NOMO-1 treated with dmso at 0.1 percent for 144 hours (cell line): Measurements from ENCODE around the gene GNLY.

Experiments
- DNase-seq: peaks from one replicate; lab custom pipeline; 2025; ENCODE audit not compliant: unreplicated experiment; lab: John Stamatoyannopoulos, UW

GNLY gene

GRCh38 chr2:85681776-85682175 is 12.4 kb upstream of the GNLY start:
- no peak for DNase-seq

GRCh38 chr2:85682378-85682777 is 11.8 kb upstream of the GNLY start:
- no peak for DNase-seq

DNA sequence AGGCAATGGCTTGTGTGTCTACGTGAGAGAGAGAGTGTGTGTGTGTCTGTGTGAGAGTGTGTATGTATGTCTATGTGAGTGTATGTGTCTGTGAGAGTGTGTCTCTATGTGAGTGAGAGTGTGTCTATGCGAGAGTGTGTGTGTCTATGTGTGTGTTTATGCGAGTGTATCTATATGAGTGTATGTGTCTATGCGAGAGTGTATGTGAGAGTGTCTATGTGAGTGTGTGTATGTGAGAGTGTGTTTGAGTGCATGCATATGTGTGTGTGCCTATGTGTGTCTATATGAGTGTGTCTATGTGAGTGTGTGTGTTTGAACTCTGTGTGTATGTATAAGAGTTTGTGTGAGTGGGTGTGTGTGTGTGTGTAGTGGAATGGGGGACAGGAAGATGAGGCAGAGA is 9.8 kb upstream of the GNLY start:
- no peak for DNase-seq

DNA sequence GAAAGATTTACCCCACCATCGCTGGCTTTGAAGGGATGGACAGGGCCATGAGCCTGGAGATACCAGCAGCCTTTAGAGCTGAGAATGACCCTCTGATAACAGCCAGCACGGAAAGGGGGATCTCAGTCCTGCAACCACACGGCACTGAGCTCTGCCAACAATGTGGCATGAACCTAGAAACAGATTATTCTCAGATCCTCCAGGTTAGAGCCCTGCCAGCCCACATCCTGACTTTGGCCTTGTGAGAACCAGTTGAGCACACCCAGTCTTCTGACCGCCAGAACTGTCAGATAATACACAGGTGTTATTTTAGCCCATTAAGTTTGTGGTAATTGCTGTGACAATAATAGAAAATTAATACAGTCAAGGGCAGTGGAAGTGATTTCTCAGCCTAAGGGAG is 9.4 kb upstream of the GNLY start:
- DNase-seq = no peak

DNA sequence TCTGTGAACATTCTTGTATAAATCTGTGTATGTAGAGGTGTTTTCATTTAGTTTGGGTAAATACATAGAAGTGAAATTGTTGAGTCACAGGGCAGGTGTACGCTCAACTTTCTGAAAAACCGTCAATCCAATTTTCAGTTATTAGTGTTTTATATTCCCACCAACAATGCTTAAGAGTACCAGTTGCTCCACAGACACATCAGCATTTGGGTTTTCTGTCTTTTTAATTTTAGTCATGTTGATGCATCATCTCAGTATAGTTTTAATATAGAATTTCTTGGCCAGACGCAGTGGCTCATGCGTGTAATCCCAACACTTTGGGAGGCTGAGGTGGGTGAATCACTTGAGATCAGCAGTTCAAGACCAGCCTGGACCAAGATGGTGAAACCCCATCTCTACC is 3.2 kb upstream of the GNLY start:
- DNase-seq = no peak

DNA sequence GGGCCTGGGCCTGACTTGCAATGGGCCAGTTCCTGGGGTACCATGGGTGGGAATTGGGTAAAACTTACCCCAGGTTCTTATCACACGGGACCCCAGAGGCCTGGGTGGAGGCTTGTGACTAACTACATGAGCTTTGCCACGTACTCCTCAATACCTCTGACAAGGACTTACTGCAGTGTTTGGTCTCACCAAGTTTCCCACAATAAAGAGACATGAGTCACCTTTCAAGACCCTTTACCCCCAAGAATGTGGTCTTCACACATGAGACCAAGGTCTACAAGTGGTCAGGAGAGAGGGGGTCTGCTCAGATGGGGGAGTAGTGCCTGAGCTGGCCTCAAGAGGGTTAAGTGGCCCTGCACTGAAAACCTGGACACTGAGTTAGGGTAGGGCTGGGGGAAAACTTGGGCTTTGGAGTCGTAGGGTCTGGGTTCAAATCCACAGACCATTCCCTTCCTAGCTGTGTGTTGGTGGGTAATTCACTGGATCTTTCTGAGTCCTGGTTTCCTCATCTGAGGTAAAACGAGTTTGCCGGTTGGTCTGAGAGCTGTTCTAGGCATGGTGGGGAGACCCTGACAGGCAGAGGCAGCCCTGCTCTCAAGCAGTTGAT is 2.0 kb upstream of the GNLY start:
- no peak for DNase-seq

DNA sequence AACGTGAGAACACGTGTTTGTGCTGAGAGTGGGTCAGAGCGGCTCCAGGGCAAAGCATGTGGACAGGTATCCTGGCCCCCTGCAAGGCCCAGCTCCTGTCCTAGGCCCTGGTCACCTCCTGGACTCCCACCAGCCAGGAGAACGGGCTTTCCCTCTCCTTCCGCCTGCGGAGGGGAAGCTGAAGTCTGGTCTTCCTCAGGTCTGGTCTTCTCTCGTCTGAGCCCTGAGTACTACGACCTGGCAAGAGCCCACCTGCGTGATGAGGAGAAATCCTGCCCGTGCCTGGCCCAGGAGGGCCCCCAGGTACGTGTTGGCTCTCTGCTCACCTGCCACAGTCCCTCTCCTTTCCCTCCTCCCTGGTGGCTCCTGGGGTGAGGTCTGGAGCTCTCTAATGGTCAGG is 963 bp downstream of the GNLY start:
- DNase-seq = no peak

GRCh38 chr2:85695691-85696668 is 1.8 kb downstream of the GNLY start:
- no peak for DNase-seq

DNA sequence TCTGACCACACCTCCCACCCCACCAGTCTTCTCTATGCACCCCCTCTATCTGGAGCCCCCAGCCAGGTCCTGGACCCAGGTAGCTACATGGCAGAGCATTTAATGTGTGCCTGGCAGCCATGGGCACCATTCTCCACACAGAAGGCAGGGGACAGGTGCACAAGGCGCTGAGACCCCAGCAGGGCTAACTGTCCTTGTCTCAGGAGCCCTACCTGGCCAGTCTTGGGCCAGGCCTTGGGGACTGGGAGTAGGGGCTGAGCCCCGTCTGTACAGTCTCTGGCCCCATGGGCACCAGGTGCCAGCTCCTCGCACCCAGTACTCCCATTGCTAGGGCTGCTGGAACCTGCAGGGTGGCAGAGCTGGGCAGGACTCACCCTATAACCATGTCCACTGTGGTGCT is 2.9 kb downstream of the GNLY start:
- DNase-seq = no peak

DNA sequence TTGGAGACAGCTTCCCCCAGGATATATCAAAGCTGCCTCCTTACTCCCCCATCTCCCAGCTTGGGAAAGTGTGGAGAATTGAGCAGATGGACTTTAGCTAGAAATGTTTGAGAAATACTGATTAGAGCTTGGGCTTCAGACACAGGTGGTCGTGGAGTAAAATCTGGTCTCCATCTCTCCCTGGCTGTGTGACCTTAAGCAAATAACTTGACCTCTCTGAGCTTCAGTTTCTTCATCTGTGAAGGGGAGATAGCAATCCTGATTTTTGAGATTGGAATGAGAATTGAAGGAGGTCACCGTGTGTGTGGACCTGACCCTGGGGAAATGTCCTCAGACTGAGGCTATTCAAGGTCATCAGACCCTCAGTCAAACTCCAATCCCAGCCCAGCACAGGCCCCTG is 3.6 kb downstream of the GNLY start:
- no peak for DNase-seq

GRCh38 chr2:85698184-85698879 is 4.2 kb downstream of the GNLY start:
- DNase-seq = no peak

DNA sequence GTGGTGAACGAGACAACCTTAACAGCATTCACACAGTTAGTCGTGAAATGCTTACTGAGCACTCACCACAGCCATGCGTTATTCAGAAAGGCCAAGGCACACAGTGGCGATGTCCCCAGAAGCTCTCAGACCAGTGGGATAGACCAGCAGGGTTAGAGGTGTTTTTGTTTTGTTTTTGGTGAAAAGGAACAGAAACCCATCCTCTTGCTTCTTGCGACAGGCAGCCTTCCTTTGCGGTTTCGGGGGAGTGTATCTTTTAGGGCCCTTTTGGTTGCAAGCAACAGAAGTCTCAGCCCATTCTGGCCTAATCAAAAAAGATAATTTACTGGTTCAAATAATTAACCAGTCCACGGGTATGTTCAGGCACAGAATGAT is 4.7 kb downstream of the GNLY start:
- DNase-seq = peak; percentile 74

- DNase-seq = no peak
Measured at GRCh38 chr2:85699325-85699724, 5.2 kb downstream of the GNLY start.

DNA sequence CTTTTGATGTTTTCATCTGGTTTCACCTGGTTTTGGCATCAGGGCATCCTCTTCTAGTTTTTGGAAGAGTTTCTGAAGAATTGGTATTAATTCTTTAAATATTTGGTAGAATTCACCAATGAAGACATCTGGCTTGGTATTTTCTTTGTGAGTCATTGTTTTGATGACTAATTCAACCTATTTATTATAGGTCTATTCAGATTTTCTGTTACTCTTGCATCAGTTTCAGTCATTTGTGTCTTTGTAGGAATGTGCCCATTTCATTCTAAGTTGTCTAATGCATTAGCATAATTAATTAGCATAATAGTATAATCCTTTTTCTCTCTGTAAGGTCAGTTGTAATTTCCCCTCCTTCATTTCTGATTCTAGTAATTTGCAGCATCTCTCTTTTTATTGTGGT is 8.0 kb downstream of the GNLY start:
- DNase-seq = no peak

GRCh38 chr2:85702800-85703199 is 8.6 kb downstream of the GNLY start:
- no peak for DNase-seq

GRCh38 chr2:85703329-85703728 is 9.2 kb downstream of the GNLY start:
- DNase-seq = no peak

DNA sequence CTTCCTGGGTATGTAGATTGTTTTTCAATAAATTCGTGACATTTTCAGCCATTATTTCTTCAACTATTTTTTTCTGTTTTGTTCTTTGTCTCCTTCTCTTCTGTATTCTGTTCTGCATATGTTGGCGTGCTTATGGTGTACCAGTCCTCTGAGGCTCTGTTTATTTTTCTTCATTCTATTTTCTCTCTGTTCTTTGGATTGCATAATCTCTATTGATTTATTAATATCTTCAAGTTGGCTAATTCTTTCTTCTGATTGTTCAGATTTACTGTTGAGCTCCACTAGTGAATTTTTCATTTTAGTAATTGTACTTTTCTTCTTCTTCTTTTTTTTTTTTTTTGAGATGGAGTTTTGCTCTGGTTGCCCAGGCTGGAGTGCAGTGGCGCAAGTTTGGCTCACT is 9.9 kb downstream of the GNLY start:
- no peak for DNase-seq

DNA sequence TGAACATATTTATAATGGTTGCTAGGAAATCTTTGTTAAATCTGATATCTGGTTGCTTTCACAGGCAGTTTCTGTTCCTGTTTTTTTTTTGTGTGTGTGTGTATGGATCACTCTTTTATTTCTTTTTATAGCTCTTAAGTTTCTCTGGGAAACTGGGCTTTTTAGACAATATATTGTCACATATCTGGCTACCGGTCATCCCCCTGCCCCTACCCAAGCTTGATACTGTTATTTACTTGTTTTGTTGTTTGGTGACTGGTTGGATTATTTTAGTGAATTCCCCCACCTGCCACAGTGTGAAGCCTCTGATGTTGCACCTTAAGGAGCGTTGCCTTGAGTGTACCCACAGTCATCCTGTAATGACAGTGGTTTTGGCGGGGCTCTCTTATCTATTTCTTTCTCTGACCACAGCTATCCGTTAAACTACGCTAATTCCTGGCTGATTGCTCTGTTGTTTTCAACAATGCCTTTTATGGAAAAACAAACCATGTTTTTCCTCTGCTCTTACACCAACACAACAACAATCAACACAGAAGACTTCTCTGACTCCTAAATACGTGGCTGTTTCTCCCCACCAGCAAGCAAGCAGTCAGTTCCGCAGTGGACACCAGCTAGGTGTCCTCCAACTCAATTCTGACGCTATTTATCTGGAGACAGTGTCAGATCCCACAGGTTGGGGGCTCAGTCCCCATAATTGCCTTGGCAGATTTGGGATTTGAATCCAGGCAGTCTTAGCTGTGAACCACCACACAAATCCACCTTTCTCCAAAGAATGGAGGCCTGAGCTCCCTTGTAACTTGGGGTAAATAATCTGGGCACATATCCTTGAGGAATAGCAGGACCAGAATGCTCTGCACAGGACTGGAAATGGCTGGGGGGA is 10.9 kb downstream of the GNLY start:
- peak; percentile 42 for DNase-seq

DNA sequence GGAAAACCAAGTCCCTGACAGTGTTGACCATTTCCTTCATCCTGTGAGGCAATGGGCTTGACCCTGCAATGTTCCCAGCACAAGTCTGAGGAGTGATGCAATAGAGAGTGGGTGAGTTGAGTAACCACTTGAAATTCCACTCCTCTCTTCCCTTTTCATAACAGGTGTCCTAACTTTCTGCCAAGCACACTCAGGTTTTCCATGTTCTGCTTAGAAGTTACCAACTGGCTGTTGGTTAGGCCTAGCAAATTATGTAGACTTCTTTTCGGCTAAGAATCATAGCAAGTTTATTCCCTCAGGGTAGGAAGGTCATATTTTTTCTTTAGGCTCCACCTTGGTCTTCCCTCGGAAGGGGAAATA is 11.5 kb downstream of the GNLY start:
- DNase-seq = no peak

- DNase-seq = no peak
Measured at GRCh38 chr2:85706063-85706462, 11.9 kb downstream of the GNLY start.
